ENCODE measurements around the gene ZNHIT2.
"Not testable (repeated sequence)": the region's sequence is repeated elsewhere in the genome, so short reads cannot be mapped to it uniquely, and the experiment has no call there.

Gene ZNHIT2

DNA sequence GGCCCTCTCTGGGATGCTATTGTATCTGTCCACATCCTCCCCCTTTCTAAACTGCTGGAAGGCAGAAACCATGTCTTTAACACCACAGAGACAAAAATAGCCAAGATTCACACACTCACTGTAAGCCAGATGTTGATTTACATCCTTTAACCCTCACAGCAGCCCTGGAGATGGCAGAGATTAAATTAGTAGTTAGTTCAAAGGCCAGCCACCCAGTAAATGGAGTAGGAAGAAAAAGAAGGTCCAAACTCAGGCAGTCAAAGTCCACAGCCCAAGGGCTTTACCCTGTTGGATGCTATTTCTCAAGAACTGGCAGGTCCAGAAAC, 2.1 kb upstream of the ZNHIT2 start:
- DNase-seq (ENCODE audit: low spot score) = no peak

DNA sequence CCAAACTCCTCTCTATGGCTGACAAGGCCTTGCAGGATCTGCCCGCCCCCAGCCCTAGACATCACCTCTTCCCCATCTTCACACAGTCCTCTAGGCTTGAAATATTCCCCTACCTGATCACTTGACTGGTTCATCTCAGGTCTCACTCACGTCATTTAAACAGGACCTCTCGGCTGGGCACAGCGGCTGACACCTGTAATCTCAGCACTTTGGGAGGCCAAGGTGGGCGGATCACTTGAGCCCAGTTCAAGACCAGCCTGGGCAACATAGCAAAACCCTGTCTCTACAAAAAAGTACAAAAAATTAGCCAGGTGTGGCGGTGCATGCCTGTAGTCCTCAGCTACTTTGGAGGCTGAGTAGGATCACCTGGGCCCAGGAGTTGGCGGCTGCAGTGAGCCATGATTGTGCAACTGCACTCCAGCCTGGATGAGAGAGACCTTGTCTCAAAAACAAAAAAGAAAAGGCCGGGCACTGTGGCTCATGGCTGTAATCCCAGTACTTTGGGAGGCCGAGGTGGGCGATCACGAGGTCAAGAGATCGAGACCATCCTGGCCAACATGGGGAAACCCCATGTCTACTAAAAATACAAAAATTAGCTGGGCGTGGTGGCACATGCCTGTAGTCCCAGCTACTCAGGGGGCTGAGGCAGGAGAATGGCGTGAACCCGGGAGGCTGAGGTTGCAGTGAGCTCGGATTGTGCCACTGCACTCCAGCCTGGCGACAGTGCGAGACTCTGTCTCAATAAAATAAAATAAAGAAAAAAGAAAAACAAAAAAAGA, 1.6 kb upstream of the ZNHIT2 start:
- not testable (repeated sequence) for DNase-seq (ENCODE audit: low spot score)

DNA sequence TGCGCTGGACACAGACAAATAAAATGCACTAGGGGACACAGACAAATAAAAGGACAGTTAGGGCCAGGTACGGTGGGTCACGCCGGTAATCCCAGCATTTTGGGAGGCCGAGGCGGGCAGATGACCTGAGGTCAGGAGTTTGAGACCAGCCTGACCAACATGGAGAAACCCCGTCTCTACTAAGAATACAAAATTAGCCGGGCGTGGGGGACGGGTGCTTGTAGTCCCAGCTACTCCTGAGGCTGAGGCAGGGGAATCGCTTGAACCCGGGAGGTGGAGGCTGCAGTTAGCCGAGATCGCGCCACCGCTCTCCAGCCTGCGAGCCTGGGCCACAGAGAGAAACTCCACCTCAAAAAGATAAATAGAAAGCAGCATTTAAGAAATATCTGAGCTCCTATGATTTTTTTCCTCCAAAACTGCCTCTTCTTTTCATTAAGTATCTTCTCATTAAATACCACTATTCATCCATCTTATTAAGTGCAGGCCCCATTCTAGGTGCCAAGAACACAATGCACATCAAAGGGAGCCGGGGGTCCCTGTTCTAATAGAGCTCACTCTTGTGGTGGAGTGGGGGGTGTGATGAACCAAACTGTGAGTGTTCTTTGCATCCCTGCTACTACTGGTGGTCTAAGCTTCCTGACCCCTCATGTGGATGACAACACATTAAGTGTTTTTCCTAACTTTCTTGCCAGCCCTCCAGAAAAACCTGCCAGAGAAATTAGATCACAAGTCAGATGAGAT, 766 bp upstream of the ZNHIT2 start:
- DNase-seq (ENCODE audit: low spot score) = no peak

DNA sequence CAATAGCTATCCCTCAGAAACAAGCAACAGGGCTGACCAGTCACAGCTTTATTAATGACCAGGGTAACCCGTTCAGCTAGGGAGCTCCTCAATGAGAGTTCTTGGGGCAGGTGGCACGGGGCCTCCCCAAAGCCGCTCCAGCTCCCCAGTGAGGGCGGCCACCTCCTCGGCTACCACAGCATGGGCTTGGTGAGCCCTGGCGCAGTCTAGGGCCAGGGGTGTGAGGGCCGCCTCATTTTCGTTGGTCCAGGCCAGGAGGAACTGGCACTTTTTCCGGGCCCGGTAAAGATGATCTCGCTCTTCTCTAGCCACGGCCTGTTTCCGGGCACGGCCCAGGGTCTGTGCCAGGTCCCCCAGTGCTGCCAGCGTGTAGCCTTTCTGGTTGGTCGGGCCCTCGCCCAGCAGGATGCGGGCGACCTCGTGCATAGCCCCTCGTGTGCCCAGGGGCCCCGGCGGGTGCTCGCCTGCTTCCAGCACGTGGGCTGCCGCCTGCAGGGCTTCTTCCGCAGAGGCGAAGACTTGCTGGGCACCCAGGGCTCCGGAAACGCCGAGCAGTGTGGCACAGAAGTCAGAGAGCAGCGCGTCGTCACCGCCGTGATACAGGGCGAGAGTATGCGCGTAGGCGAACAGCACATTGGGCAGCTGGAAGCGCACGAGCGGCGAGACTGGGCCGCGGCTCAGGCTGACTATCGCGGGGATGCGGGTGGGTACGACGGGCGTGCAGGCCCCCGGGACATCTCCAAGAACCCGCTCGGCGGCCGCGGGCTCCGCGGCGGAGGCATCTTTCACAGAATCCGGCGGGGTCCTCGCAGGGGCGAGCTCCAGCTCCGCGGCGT, 913 bp downstream of the ZNHIT2 start:
- DNase-seq (ENCODE audit: low spot score) = peak; percentile 51

GRCh38 chr11:65115361-65116082, 2.0 kb downstream of the ZNHIT2 start:
- DNase-seq (ENCODE audit: low spot score) = no peak

DNA sequence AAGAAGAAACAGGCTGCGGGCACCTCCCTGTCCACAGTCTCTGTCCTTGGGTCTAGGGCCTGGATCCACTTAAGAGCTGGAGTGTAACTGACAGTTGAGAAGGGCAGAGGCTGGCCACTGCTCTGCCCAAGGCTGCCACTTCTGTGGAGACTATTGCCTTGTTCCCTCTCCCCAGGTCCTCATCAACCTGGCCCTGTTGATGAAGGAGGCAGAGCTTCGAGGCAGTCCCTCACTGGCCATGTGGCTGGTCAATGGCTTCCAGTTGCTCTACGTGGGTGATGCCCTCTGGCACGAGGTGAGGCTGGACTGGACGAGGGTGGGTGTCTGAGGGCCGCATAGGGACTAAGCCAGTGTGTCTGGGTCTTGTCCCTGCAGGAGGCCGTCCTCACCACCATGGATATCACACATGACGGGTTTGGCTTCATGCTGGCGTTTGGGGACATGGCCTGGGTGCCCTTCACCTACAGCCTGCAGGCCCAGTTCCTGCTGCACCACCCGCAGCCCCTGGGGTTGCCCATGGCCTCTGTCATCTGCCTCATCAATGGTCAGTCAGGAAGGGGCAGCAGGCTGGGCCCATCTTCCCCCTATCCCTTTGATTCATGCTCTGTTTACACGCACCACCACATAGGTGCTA, 2.8 kb downstream of the ZNHIT2 start:
- DNase-seq (ENCODE audit: low spot score) = no peak

- DNase-seq (ENCODE audit: low spot score) = no peak
Measured at GRCh38 chr11:65113839-65114238, 3.7 kb downstream of the ZNHIT2 start.

DNA sequence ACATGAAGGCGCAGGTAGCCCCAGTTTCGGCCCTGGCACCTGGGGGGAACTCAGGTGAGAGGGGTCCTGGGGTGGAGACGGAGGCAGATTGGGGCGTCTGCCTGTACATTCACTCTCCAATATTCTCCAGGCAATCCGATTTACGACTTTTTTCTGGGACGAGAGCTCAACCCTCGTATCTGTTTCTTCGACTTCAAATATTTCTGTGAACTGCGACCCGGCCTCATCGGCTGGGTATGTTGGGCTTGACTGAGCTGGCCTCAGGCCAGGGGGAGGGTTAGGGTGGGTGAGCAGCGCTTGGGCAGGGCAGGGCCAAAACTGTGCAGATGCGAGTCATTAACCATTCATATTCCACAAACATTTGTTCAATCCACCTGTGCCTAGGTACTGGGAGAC, 4.1 kb downstream of the ZNHIT2 start:
- DNase-seq (ENCODE audit: low spot score) = no peak

DNA sequence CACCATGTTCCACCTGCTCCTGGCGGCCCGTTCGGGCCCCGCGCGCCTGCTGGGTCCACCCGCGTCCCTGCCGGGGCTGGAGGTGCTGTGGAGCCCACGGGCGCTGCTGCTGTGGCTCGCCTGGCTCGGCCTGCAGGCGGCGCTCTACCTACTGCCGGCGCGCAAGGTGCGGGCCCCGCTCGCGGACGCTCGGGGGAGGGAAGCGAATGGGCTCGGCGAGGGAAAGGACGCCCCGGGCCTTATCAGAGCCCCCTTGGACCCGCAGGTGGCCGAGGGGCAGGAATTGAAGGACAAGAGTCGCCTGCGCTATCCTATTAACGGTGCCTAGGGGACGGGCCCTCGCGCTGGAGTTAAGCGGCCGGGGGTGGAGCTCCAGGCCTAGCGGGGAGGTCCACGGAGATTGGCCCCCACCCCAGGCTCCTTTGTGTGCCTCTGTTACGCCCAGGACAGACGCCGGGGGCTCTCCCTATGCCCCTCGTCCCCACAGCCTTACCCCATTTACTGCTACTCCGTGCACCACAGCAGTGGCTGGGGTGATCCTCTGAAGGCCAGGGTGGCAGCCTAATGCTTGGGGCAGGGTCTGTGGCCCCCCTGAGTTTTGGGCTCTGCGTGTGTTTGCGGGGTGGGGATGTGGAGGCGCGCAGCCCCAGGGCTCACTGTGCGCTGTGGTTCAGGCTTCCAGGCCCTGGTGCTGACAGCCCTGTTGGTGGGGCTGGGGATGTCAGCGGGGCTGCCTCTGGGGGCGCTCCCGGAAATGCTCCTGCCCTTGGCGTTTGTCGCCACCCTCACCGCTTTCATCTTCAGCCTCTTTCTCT, 4.7 kb downstream of the ZNHIT2 start:
- peak; percentile 76 for DNase-seq (ENCODE audit: low spot score)

GRCh38 chr11:65111744-65112545, 5.6 kb downstream of the ZNHIT2 start, which contains the start of gene TM7SF2:
Gene TM7SF2 (plus strand): TSS chr11:65111872. CDS start chr11:65112016, 144 bp downstream.
- peak; percentile 95 for DNase-seq (ENCODE audit: low spot score)

DNA sequence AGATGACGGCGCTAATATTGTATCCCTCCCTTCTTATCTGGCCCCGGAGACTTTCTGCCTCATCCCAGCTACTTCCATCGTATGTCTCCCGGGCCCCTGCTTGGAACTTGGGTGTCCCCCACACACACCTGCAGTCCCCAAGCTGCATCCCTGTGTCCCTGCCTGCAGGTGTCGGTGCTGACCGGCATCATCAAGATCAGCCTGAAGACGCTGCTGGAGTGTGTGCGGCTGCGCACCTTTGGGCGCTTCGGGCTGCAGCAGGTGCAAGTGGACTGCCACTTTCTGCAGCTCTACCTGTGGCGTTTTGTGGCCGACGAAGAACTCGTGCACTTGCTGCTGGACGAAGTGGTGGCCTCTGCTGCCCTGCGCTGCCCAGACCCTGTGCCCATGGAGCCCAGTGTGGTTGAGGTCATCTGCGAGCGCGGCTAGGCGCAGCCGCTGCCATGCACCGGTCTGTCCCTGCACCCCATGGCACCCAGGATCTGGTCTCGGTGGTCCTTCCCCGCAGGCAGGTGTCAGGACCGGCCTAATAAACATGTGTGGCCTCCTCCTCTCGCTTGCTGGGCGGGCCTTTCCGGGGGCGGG, 6.2 kb downstream of the ZNHIT2 start:
- DNase-seq (ENCODE audit: low spot score) = no peak

GRCh38 chr11:65110354-65110861, 7.1 kb downstream of the ZNHIT2 start:
- peak; percentile 90 for DNase-seq (ENCODE audit: low spot score)

- DNase-seq (ENCODE audit: low spot score) = no peak
Measured at GRCh38 chr11:65109231-65110198, 8.0 kb downstream of the ZNHIT2 start.

- no peak for DNase-seq (ENCODE audit: low spot score)
Measured at GRCh38 chr11:65108469-65109123, 8.9 kb downstream of the ZNHIT2 start.

- no peak for DNase-seq (ENCODE audit: low spot score)
Measured at GRCh38 chr11:65107751-65108468, 9.6 kb downstream of the ZNHIT2 start.

DNA sequence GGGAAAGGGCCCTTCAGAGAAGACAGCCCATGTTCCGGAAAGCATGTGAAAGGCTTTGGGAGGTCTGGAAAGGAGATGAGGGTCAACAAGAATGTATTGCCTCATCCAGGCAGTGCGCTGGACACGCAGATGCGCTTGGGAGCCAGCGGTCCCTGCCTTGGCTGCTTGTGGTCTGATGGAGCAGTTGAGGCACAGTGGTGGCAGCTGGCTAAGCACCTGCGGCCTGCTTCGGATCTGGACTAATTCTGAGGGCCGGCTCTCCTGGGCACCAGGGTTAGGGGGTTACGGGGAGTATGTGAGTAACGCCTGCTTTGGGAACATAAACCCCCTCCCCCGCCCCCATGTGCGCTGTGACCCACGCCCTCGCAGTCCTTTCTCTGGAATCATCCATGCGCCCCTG, 10.4 kb downstream of the ZNHIT2 start:
- DNase-seq (ENCODE audit: low spot score) = no peak

DNA sequence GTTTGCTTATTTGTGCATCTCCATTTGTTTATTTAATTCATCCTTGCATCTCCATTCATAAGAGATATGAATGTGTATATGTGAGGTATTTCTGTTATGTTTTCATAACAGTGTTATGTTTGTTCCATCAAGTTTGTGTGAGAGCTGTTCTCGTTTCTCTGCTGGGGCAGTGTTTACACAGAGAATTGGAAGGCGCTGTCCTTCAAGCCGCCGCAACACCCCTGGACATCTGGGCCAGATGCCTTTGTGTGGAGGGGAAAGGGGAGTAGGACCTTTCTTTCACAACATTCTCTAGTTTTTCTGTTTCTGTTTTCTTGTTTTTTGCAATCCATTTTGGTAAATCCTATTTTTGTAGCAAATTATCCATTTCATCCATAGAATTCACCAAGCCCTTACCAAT, 12.9 kb downstream of the ZNHIT2 start:
- DNase-seq (ENCODE audit: low spot score) = no peak

Measured in CD4-positive, alpha-beta T cell treated with Interleukin-6 at 100 ng/mL for 8 hours (primary cell).